Activated CD4-positive, alpha-beta T cell treated with anti-CD3 and anti-CD28 coated beads, Interleukin-2, amount 10 ng/mL, durations not matched to agents 7 days and 5 days (primary cell): ENCODE measurements around the gene HMX1. TPM values are rescaled to one million over a fixed set of nuclear protein-coding genes. Genes with fewer than 3 reads are reported as not detected.

Experiments used
- CTCF ChIA-PET: fragments of 350-600 bp; sonication (Branson Sonifier 250); formaldehyde crosslinking; loops from one replicate; lab custom pipeline; 2021; ENCODE audit warnings: antibody characterized with exemption; lab: Charles Lee
- POLR2A ChIA-PET: fragments of 350-600 bp; sonication (Branson Sonifier 250); formaldehyde crosslinking; loops from one replicate; lab custom pipeline; 2021; ENCODE audit warnings: antibody characterized with exemption; lab: Charles Lee
- DNase-seq: peaks from one replicate; pipeline ENCODE4 v3.0.0-alpha.2; 2020
- H3K27ac Mint-ChIP-seq: one replicate; pipeline ENCODE4 v1.8.0; 2021; ENCODE audit warnings: mild to moderate bottlenecking, moderate library complexity, mixed read lengths
- H3K27me3 Mint-ChIP-seq: one replicate; pipeline ENCODE4 v1.8.0; 2021; ENCODE audit warnings: mixed read lengths
- H3K36me3 Mint-ChIP-seq: one replicate; pipeline ENCODE4 v1.8.0; 2021; ENCODE audit warnings: low read depth, mixed read lengths
- H3K4me1 Mint-ChIP-seq: one replicate; pipeline ENCODE4 v1.8.0; 2021; ENCODE audit warnings: mixed read lengths
- H3K4me3 Mint-ChIP-seq: one replicate; pipeline ENCODE4 v1.8.0; 2021; ENCODE audit warnings: mild to moderate bottlenecking, moderate library complexity, mixed read lengths
- H3K9me3 Mint-ChIP-seq: one replicate; pipeline ENCODE4 v1.8.0; 2021; ENCODE audit warnings: mixed read lengths
- total RNA-seq, 2 experiments: library from RNA; stranded (reverse); gene quantifications; one replicate each; pipeline ENCODE4 v1.2.3, GENCODE V29; 2021

Gene HMX1
- total RNA-seq, 2 experiments from 2014 or later = not detected

DNA sequence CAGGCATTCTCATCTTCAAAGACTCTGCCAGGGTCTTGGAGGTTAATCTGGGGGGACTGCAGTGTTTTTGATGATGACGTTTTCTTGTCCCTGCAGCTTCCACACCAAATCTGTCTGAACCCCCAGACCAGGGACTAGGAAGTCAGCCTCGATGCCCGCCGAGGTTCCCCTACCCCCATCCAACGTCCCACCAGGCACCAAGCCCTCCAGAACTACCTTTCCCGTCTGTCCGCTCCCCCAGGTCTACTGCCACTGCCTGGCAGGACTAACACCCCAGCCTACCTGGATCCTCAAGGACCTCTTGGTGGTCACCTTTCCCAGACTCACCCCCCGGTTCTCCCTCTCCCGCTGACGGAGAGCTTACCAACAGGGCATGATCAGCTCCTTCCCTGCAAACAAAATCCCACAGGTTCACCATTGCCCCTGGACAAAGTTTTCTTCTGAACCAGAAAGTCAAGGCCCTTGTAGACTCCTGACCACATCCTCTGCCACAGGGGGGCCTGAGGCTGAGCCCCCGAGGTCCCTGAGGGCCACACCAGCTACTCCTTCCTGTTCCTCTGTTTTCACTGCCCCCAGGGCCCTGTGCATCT is 40.9 kb downstream of the HMX1 start:
- Mint-ChIP-seq H3K27me3 (peaks cover 4% of the 10 kb centered on the region), H3K4me1 (no peaks in the 10 kb centered on the region), H3K36me3 (no peaks in the 10 kb centered on the region), H3K4me3 (no peak overlapping the region), H3K9me3 (peaks cover 3% of the 10 kb centered on the region), H3K27ac (no peak overlapping the region)
- ChIA-PET POLR2A (no interaction called here), CTCF (interaction anchor here (1.2 kb wide), 1 partner anchor 15 kb away, joined by 3 read pairs; no protein-coding TSS in a partner anchor)
- no peak for DNase-seq

DNA sequence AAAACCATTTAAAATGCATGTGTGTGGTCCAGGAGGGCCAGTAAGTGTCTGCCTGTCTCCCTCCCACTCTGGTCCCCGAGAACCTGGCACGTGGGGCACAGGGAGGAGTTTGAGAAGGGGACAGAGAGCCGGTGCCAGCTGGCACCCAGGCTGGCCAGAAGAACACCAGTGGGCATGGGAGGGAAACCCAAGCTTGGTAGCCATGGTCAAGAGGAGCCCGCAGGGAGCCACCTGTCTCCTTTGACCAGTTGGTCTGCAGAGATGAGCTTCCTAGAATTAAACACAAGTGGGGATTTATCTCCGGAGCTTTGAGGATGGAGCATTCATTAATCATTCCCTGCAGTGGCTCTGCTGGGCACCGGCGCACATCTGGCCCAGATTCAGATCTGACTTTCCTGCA is 41.6 kb downstream of the HMX1 start:
- ChIA-PET POLR2A (no interaction called here), CTCF (no interaction called here)
- Mint-ChIP-seq H3K9me3 (peaks cover 3% of the 10 kb centered on the region), H3K4me1 (no peaks in the 10 kb centered on the region), H3K27me3 (peaks cover 4% of the 10 kb centered on the region), H3K4me3 (no peak overlapping the region), H3K27ac (no peak overlapping the region), H3K36me3 (no peaks in the 10 kb centered on the region)
- no peak for DNase-seq

DNA sequence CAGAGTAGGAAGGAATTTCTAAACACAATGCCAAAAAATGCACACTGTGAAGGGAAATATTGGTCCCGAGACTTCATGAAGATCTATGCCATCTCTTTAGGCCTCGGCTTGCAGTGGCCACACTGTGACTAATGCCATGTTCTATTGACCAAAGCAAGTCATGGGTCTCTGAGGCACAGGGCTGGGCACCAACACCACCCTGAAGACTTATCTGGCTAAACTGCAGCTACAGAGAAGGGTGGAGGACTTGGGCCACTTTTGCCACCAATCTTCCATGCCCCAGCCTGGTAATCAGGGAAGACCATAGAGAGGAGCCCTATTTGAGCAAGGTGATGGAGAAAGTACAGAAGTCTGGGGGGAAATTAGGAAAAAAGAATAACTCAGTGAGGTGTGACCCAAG is 42.1 kb downstream of the HMX1 start:
- no peaks in the 10 kb centered on the region for H3K36me3 Mint-ChIP-seq
- POLR2A ChIA-PET = no interaction called here
- H3K27me3 Mint-ChIP-seq = peaks cover 4% of the 10 kb centered on the region
- H3K4me3 Mint-ChIP-seq = no peak overlapping the region
- CTCF ChIA-PET = no interaction called here
- DNase-seq = no peak
- H3K27ac Mint-ChIP-seq = no peak overlapping the region
- peaks cover 3% of the 10 kb centered on the region for H3K9me3 Mint-ChIP-seq
- no peaks in the 10 kb centered on the region for H3K4me1 Mint-ChIP-seq

DNA sequence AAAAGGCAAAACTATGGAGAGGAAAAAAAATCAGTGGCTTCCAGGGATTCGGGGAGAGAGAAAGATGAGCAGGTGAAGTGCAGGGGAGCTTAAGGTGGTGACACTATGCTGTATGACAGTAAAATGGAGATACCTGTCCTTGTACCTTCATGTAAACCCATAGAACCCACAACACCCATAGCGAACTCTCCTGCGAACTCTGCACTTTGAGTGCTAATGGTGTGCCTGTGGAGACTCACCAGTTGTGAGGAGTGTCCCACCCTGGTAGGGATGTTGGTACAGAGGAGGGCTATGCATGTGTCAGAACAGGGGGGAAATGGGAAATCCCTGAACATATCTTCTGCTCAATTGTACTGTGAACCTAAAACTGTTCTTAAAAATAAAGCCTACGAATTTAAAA is 42.8 kb downstream of the HMX1 start:
- DNase-seq = no peak

DNA sequence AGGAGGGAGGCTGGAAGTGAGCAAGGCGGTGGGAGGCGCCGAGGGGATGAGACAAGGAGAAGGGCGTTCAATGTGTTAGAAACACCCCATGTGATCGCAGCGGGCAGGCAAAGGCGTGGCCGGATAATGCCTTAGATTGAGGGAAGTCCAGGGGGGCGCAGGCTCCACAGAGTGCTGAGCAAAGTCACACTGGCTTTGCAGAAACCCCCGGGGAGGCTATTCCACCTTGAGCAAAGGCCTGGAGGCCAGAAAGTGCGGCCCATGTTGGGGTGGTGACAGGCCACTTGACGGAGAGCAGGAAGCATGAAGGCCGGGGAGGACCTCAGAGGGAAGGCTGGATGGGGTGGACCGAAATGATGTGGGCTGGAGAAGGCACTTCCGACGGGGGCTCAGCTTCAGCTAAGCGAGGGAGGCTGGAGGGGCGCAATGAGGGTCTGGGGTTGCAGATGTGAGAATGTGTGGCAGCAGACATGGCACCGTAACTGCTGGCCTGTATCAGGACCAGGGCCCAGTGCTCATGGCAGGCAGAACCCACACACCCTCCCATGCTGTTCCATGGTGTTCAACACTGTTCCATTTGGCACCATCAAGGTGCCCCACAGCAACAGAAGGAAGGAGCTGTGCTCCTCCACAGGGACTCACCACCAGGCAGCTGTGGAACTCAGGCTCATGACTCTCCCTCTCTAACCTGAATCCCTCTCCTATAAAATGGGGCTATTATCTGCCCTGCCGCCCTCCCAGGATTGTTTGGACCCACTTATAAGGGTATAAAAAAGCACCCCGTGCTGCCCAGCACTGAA is 50.3 kb downstream of the HMX1 start:
- Mint-ChIP-seq H3K4me1 (no peaks in the 10 kb centered on the region), H3K9me3 (no peaks in the 10 kb centered on the region), H3K4me3 (no peak overlapping the region), H3K27me3 (peaks cover 4% of the 10 kb centered on the region), H3K27ac (no peak overlapping the region), H3K36me3 (no peaks in the 10 kb centered on the region)
- DNase-seq = no peak
- CTCF ChIA-PET = interaction anchor here (0.7 kb wide), 1 partner anchor 704 kb away, joined by 3 read pairs; no protein-coding TSS in a partner anchor
- POLR2A ChIA-PET = no interaction called here

More for the DNA sequence above, 42.8 kb downstream of the HMX1 start:
- Mint-ChIP-seq H3K9me3 (peaks cover 3% of the 10 kb centered on the region), H3K4me3 (no peak overlapping the region), H3K27me3 (peaks cover 6% of the 10 kb centered on the region), H3K4me1 (no peaks in the 10 kb centered on the region), H3K27ac (no peak overlapping the region), H3K36me3 (no peaks in the 10 kb centered on the region)
- ChIA-PET POLR2A (no interaction called here), CTCF (no interaction called here)

DNA sequence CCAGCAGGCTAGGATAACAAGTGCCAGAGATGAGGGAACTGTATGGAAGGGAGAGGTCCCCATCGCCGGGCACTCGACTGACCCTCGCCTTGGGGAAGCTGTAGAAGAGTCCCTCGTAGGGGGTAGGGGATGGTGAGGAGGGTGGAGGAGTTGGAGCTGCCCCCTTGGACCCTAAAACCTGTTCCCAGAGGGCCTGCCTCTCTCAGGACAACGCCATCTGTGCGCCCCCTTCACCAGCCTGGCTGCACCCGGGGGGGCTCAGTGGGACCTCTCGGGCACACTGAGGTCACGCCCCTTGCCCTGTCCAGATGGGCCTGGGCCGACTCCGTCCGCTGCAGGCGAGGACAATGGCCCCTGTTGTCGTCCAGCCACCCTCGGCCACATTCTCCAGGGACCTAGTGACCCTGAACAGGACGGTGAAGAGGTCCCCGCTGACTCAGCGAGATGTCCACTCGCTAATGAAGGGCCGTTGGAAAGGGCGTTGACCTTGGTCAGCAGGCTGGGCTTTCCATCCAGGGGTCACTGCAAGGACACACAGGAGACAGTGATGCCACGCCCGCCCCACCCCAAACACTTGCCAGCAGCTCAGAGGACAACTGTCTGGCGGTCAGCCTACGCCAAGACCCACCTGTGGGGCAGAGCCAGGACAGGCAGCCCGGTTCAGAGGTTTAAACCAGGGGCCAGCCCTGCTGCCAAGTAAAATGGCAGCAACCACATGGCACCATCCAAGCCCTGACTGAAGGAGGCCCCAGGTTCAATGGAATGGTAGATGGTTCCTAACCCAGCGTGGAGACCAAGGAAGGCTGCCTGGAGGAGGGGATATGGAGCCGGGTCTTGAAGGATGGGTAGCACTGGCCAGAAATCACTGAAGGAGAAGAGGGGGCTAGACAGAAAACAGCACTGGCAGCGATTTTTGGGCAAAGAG is 51.2 kb downstream of the HMX1 start:
- H3K9me3 Mint-ChIP-seq = no peaks in the 10 kb centered on the region

DNA sequence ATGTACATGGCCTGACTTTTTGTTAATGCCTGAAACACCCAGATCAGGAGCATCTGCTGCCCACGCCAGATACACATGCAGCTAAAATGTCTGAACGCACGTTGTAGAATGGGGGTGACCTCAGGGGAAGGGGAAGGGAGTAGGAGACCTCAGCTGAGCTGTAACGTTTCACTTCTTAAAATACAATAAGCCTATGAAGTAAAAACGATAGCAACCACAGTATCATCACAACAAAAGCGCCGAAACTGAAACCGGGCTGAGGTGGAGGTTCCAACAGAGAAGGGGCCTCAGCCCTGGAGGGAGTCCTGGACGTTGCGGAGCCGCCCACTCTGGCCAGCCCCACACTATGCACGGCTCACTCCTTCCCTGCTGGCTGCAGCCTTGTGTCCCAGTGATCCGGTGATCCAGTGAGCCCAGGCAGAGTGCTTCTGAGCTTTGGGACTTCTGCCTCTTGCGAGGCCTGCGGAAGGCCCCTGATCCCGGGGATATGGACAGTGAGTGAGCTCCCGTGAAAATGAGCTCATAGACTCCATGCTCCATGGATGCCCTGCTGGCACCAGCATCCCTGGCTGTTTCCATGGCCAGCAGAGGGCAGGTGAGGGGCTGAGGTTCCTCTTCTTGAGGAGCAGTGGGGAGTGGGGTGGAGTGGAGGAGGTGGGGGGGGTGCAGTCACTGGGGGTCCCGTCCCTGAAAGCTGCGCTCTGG is 52.0 kb downstream of the HMX1 start:
- Mint-ChIP-seq H3K27me3 (peaks cover 4% of the 10 kb centered on the region), H3K9me3 (no peaks in the 10 kb centered on the region), H3K4me3 (no peak overlapping the region), H3K4me1 (no peaks in the 10 kb centered on the region), H3K27ac (no peak overlapping the region), H3K36me3 (no peaks in the 10 kb centered on the region)
- no peak for DNase-seq
- CTCF ChIA-PET = no interaction called here
- POLR2A ChIA-PET = no interaction called here

More for the DNA sequence above, 51.2 kb downstream of the HMX1 start:
- peaks cover 4% of the 10 kb centered on the region for H3K27me3 Mint-ChIP-seq
- H3K4me1 Mint-ChIP-seq = no peaks in the 10 kb centered on the region
- ChIA-PET CTCF (no interaction called here), POLR2A (no interaction called here)
- H3K27ac Mint-ChIP-seq = no peak overlapping the region
- no peaks in the 10 kb centered on the region for H3K36me3 Mint-ChIP-seq
- no peak overlapping the region for H3K4me3 Mint-ChIP-seq
- DNase-seq = no peak

DNA sequence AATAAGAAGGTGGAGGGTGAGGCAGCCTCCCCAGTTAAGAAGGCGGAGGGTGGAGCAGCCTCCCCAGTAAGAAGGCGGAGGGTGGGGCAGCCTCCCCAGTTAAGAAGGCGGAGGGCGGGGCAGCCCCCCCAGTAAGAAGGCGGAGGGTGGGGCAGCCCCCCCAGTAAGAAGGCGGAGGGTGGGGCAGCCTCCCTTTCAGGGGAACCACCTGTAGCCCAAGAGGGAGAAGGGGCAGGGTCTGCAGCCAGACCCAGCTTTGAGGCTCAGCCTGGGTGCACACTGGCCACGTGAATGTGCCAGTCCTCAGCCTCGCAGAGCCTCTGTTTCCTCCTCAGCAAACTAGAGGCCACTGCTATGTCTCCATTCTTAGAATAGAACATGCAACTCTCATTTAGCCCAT is 52.6 kb downstream of the HMX1 start:
- CTCF ChIA-PET = no interaction called here
- Mint-ChIP-seq H3K27ac (no peak overlapping the region), H3K4me3 (no peak overlapping the region), H3K27me3 (peaks cover 3% of the 10 kb centered on the region), H3K4me1 (no peaks in the 10 kb centered on the region), H3K36me3 (no peaks in the 10 kb centered on the region), H3K9me3 (no peaks in the 10 kb centered on the region)
- POLR2A ChIA-PET = no interaction called here
- DNase-seq = no peak

DNA sequence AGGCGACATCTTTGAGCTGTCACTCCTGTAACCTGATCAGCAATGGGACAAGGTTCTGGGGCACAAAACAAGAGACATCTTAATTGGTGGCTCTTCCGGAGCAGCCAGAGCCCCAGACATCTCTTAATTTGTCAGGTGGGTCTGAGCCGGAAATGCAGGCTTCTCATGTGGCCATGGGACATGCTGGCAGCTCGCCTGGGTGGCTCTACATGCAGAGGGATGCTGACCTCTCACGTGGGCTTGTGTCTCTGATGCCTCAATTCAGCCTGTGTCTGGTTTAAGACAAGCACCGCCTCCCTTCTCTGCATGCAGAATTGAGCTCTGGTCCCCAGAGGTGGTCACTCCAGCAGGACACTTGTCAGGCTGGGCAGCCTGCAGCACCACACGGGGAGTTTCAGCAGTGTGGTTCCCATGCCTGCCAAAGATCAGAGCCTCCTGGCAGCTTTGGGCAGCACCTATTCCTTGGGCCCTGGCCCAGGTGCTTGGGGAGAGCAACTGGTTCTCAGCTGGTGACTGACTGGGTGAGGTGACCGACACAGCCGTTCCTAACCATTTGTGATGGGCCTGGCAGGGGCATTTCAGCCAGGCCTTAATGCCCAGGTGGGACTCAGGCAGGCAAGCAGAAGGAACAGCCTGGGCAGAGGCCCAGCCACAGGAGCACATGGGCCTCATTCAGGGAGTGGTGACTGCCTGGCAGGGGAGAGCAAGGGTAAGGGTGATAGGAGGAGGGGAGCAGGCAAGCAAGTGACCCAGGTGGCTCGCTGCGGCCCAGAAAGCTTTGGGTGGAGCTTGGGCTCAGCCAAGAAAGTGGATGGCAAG is 53.4 kb downstream of the HMX1 start:
- no peaks in the 10 kb centered on the region for H3K27me3 Mint-ChIP-seq
- no peaks in the 10 kb centered on the region for H3K4me1 Mint-ChIP-seq
- H3K36me3 Mint-ChIP-seq = no peaks in the 10 kb centered on the region
- no peak overlapping the region for H3K27ac Mint-ChIP-seq
- CTCF ChIA-PET = no interaction called here
- no peak overlapping the region for H3K4me3 Mint-ChIP-seq
- no peak for DNase-seq
- no peaks in the 10 kb centered on the region for H3K9me3 Mint-ChIP-seq
- POLR2A ChIA-PET = no interaction called here

DNA sequence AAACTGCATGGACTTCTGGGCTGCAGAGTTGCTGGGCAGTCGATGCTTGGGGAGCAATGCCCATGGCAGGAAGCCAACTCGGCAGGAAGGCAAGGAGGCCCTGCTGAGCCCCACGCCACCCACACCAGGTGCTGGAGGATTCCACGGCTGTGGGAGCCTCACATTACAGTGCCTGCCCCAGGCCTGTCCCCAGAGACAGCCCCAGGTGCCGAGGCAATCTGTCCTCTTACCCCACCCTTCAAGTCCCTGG is 53.9 kb downstream of the HMX1 start:
- ChIA-PET POLR2A (no interaction called here), CTCF (no interaction called here)
- Mint-ChIP-seq H3K27ac (no peak overlapping the region), H3K36me3 (no peaks in the 10 kb centered on the region), H3K4me1 (no peaks in the 10 kb centered on the region), H3K4me3 (no peak overlapping the region), H3K9me3 (no peaks in the 10 kb centered on the region), H3K27me3 (no peaks in the 10 kb centered on the region)
- no peak for DNase-seq

DNA sequence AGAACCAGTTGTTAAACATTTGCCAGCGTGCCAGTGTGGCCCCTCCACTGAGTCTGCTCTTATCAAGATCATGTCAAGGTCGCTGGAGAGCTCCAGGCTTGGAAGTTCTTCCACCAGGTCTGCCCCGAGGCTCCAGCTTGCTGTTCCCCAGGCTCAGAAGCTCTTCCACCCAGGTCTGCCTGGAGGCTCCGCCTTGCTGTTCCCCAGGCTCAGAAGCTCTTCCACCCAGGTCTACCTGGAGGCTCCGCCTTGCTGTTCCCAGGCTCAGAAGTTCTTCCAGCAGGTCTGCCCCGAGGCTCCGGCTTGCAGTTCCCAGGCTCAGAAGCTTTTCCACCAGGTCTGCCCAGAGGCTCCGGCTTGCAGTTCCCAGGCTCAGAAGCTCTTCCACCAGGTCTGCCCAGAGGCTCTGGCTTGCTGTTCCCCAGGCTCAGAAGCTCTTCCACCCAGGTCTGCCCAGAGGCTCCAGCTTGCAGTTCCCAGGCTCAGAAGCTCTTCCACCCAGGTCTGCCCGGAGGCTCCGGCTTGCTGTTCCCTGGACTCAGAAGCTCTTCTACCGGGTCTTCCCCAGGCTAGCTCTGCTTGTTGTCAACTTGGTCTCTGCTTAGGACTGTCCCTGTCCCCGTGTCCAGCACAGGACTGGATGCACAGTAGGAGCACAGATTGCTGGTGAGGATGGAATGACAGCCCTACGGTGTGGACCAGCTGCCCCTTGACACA is 54.4 kb downstream of the HMX1 start:
- Mint-ChIP-seq H3K36me3 (no peaks in the 10 kb centered on the region), H3K4me1 (no peaks in the 10 kb centered on the region), H3K27me3 (no peaks in the 10 kb centered on the region), H3K9me3 (no peaks in the 10 kb centered on the region), H3K27ac (no peak overlapping the region), H3K4me3 (no peak overlapping the region)
- DNase-seq = no peak
- POLR2A ChIA-PET = no interaction called here
- CTCF ChIA-PET = no interaction called here
